Hematopoietic multipotent progenitor cell treated with erythropoietin and hydrocortisone succinate and interleukin-3 and kit ligand, for 15 days (in vitro differentiated cells): ENCODE results near the gene HHIPL1.

Source experiments
- DNase-seq: peaks from one replicate; pipeline ENCODE4 v3.0.0-alpha.2; 2015; ENCODE audit warnings: low spot score

Gene HHIPL1

GRCh38 chr14:99716850-99717681 is 72.1 kb downstream of the HHIPL1 start:
- no peak for DNase-seq

GRCh38 chr14:99717682-99718013 is 72.7 kb downstream of the HHIPL1 start:
- no peak for DNase-seq

- DNase-seq = no peak
Observed at GRCh38 chr14:99718031-99718810, 73.3 kb downstream of the HHIPL1 start.

GRCh38 chr14:99718811-99719192 is 73.9 kb downstream of the HHIPL1 start:
- no peak for DNase-seq

- no peak for DNase-seq
Observed at GRCh38 chr14:99720941-99721791, 76.2 kb downstream of the HHIPL1 start.

- no peak for DNase-seq
Observed at GRCh38 chr14:99721792-99722516, 77.0 kb downstream of the HHIPL1 start.

- DNase-seq = no peak
Observed at GRCh38 chr14:99722741-99723140, 77.8 kb downstream of the HHIPL1 start.

GRCh38 chr14:99724196-99724891 is 79.4 kb downstream of the HHIPL1 start:
- DNase-seq = no peak

- no peak for DNase-seq
Observed at GRCh38 chr14:99724939-99725773, 80.2 kb downstream of the HHIPL1 start.

GRCh38 chr14:99725774-99726537 is 81.0 kb downstream of the HHIPL1 start:
- no peak for DNase-seq

GRCh38 chr14:99726538-99727095 is 81.7 kb downstream of the HHIPL1 start:
- DNase-seq = no peak

GRCh38 chr14:99727096-99727870 is 82.4 kb downstream of the HHIPL1 start:
- no peak for DNase-seq

GRCh38 chr14:99728231-99728920 is 83.4 kb downstream of the HHIPL1 start:
- no peak for DNase-seq

GRCh38 chr14:99728981-99729451 is 84.1 kb downstream of the HHIPL1 start:
- DNase-seq = no peak
